Activated CD4-positive, alpha-beta T cell treated with anti-CD3 and anti-CD28 coated beads for 48 hours (primary cell): ENCODE data around the gene RPTOR.
"Not testable (repeated sequence)": the region's sequence is repeated elsewhere in the genome, so short reads cannot be mapped to it uniquely, and the experiment has no call there.

Experiments used
- DNase-seq: peaks from one replicate; pipeline ENCODE4 v3.0.0-alpha.2; 2020

The RPTOR gene

GRCh38 chr17:80558046-80558445 lies 13.4 kb downstream of the RPTOR start:
- DNase-seq: peak; percentile 46

GRCh38 chr17:80559825-80560251 lies 15.2 kb downstream of the RPTOR start:
- no peak for DNase-seq

- no peak for DNase-seq
Observed at GRCh38 chr17:80561541-80562114, 17.0 kb downstream of the RPTOR start.

- no peak for DNase-seq
Observed at GRCh38 chr17:80564545-80564944, 19.9 kb downstream of the RPTOR start.

- DNase-seq: no peak
Observed at GRCh38 chr17:80565343-80566053, 20.9 kb downstream of the RPTOR start.

- no peak for DNase-seq
Observed at GRCh38 chr17:80566054-80566400, 21.4 kb downstream of the RPTOR start.

GRCh38 chr17:80568246-80568645 lies 23.6 kb downstream of the RPTOR start:
- no peak for DNase-seq

- no peak for DNase-seq
Observed at GRCh38 chr17:80569924-80570323, 25.3 kb downstream of the RPTOR start.

GRCh38 chr17:80573701-80574100 lies 29.1 kb downstream of the RPTOR start:
- no peak for DNase-seq

- DNase-seq: no peak
Observed at GRCh38 chr17:80574496-80574895, 29.9 kb downstream of the RPTOR start.

GRCh38 chr17:80575057-80575875 lies 30.6 kb downstream of the RPTOR start:
- peak; percentile 96 for DNase-seq

- DNase-seq: no peak
Observed at GRCh38 chr17:80577876-80578570, 33.4 kb downstream of the RPTOR start.

- DNase-seq: not testable (repeated sequence)
Observed at GRCh38 chr17:80578668-80579388, 34.2 kb downstream of the RPTOR start.

GRCh38 chr17:80582165-80582564 lies 37.5 kb downstream of the RPTOR start:
- DNase-seq: no peak

GRCh38 chr17:80584176-80584905 lies 39.7 kb downstream of the RPTOR start:
- DNase-seq: no peak

GRCh38 chr17:80585890-80586845 lies 41.5 kb downstream of the RPTOR start:
- no peak for DNase-seq

- DNase-seq: no peak
Observed at GRCh38 chr17:80586846-80587228, 42.2 kb downstream of the RPTOR start.

GRCh38 chr17:80588702-80589383 lies 44.2 kb downstream of the RPTOR start:
- no peak for DNase-seq

GRCh38 chr17:80591788-80592187 lies 47.1 kb downstream of the RPTOR start:
- DNase-seq: no peak

- no peak for DNase-seq
Observed at GRCh38 chr17:80592243-80592642, 47.6 kb downstream of the RPTOR start.
